Osteoblast (primary cell): ENCODE data around the gene FOXO3. TPM values are rescaled to one million over a fixed set of nuclear protein-coding genes. Genes with fewer than 3 reads are reported as not detected.

ENCODE experiments used
- DNase-seq: peaks from one replicate; pipeline ENCODE4 v3.0.0; 2011; ENCODE audit warnings: low spot score, mixed read lengths; ENCODE audit not compliant: insufficient read length; ENCODE audit errors: missing footprints
- H2AFZ ChIP-seq: 2 replicates; pipeline ENCODE4 v1.6.0; 2011; ENCODE audit warnings: mild to moderate bottlenecking, low read length
- H3K27ac ChIP-seq: 2 replicates; pipeline ENCODE4 v1.5.1; 2011; ENCODE audit warnings: mild to moderate bottlenecking, low read depth, low read length, moderate library complexity
- H3K27me3 ChIP-seq: 2 replicates; pipeline ENCODE4 v1.6.0; 2012; ENCODE audit warnings: mild to moderate bottlenecking, control low read depth, inconsistent platforms, low read length, moderate library complexity; ENCODE audit not compliant: insufficient read depth
- H3K36me3 ChIP-seq: 2 replicates; pipeline ENCODE4 v1.5.1; 2011; ENCODE audit warnings: mild to moderate bottlenecking, low read length, control low read depth, moderate library complexity; ENCODE audit not compliant: insufficient read depth
- H3K4me1 ChIP-seq: 2 replicates; pipeline ENCODE4 v1.5.1; 2011; ENCODE audit warnings: mild to moderate bottlenecking, low read length, control low read depth, moderate library complexity; ENCODE audit not compliant: insufficient read depth
- H3K4me2 ChIP-seq: 2 replicates; pipeline ENCODE4 v1.6.0; 2011; ENCODE audit warnings: mild to moderate bottlenecking, low read length; ENCODE audit not compliant: insufficient read depth
- H3K4me3 ChIP-seq: fragments of 200-600 bp; sonication (generic); 3 replicates; pipeline ENCODE4 v1.5.1; 2012; ENCODE audit warnings: mild to moderate bottlenecking, low read length, inconsistent platforms; ENCODE audit not compliant: insufficient read depth
- H3K79me2 ChIP-seq: 2 replicates; pipeline ENCODE4 v1.6.0; 2012; ENCODE audit warnings: mild to moderate bottlenecking, low read length, control low read depth, inconsistent platforms; ENCODE audit not compliant: insufficient read depth
- H3K9me3 ChIP-seq: 2 replicates; pipeline ENCODE4 v1.5.1; 2011; ENCODE audit warnings: low read depth, low read length, control low read depth
- H4K20me1 ChIP-seq: 2 replicates; pipeline ENCODE4 v1.6.0; 2012; ENCODE audit warnings: mild to moderate bottlenecking, low read length, control low read depth; ENCODE audit not compliant: insufficient read depth
- total RNA-seq: library from RNA; depleted of rRNA; stranded (reverse); fragments of >200 nt; gene quantifications from 2 replicates; pipeline ENCODE4 v1.2.3, GENCODE V29; 2012
- TF ChIP-seq, protein P1 (sequence below): IDR thresholded peaks from 2 replicates; pipeline ENCODE4 v1.5.1; 2011; ENCODE audit warnings: mild to moderate bottlenecking, low read depth, low read length, moderate library complexity; ENCODE audit errors: extremely low read depth

Gene FOXO3
- total RNA-seq, 1 donor: 53.2 TPM

DNA sequence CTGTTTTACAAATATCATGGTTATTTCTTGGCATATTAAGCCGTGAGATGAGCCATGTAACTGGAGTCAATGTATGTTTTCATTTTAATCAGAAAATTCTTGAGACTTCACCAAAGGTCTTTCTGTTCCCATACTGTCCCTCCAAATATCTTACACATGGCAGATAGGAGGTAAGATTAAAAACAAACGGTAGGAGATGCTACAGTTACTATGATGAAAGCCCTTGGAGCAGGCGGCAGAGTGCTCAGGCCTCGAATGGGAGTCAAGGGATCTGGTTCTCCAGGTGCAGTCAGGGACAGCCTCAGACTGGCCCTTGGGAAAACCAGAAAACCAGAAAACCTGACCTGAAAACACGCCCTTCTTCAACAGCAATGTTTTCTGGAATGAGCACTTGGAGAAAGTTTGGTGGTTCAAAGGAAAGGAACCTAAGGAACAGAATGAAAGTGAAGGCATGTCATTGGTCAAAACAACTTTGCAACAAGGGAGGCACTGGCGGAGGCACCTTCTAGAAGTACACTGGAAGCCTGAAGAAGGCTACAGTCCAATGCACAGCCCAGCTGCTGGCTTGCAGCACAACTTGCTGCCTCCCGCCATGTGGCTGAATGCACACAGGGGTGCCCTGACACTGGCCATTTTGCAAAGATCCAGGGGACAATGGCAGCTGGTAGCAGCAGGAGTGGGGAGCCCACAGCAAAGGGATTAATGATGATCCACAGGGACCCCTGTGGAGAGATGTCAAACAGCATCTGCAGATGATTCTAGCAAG lies 17.4 kb upstream of the FOXO3 start:
- DNase-seq: no peak
- TF ChIP-seq, protein P1, sequence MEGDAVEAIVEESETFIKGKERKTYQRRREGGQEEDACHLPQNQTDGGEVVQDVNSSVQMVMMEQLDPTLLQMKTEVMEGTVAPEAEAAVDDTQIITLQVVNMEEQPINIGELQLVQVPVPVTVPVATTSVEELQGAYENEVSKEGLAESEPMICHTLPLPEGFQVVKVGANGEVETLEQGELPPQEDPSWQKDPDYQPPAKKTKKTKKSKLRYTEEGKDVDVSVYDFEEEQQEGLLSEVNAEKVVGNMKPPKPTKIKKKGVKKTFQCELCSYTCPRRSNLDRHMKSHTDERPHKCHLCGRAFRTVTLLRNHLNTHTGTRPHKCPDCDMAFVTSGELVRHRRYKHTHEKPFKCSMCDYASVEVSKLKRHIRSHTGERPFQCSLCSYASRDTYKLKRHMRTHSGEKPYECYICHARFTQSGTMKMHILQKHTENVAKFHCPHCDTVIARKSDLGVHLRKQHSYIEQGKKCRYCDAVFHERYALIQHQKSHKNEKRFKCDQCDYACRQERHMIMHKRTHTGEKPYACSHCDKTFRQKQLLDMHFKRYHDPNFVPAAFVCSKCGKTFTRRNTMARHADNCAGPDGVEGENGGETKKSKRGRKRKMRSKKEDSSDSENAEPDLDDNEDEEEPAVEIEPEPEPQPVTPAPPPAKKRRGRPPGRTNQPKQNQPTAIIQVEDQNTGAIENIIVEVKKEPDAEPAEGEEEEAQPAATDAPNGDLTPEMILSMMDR: no peak

DNA sequence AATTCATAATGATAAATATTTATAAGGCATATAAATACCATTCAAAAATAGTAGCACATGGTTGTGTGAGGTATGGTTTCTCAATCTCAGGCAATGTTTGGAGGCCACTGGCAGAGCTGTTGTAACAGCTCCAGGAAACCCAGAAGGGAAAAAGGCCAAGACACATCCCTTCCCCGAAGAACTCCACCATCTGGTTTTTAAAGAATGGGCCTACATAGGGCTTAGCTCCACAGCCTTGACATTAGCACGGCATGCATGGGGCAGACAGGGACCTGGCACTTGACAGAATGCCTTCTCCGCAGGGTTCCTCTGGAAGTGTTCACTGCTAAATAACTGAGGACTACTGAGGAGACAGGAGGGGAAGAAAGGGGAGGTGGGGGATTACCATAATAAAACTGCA lies 16.1 kb upstream of the FOXO3 start:
- Histone ChIP-seq H4K20me1 (no peaks in the 10 kb centered on the region), H3K36me3 (no peaks in the 10 kb centered on the region), H3K27ac (no peak overlapping the region), H3K4me3 (no peak overlapping the region), H3K79me2 (no peaks in the 10 kb centered on the region), H3K4me1 (peaks cover 5% of the 10 kb centered on the region), H3K27me3 (no peaks in the 10 kb centered on the region), H3K4me2 (no peak overlapping the region), H2AFZ (no peak overlapping the region), H3K9me3 (no peaks in the 10 kb centered on the region)
- TF ChIP-seq, protein P1: no peak
- DNase-seq: no peak

More for the DNA sequence above, 17.4 kb upstream of the FOXO3 start:
- Histone ChIP-seq H4K20me1 (no peaks in the 10 kb centered on the region), H3K4me3 (no peak overlapping the region), H2AFZ (no peak overlapping the region), H3K79me2 (no peaks in the 10 kb centered on the region), H3K9me3 (no peaks in the 10 kb centered on the region), H3K4me2 (no peak overlapping the region), H3K36me3 (no peaks in the 10 kb centered on the region), H3K27me3 (no peaks in the 10 kb centered on the region), H3K27ac (no peak overlapping the region), H3K4me1 (peaks cover 5% of the 10 kb centered on the region)

DNA sequence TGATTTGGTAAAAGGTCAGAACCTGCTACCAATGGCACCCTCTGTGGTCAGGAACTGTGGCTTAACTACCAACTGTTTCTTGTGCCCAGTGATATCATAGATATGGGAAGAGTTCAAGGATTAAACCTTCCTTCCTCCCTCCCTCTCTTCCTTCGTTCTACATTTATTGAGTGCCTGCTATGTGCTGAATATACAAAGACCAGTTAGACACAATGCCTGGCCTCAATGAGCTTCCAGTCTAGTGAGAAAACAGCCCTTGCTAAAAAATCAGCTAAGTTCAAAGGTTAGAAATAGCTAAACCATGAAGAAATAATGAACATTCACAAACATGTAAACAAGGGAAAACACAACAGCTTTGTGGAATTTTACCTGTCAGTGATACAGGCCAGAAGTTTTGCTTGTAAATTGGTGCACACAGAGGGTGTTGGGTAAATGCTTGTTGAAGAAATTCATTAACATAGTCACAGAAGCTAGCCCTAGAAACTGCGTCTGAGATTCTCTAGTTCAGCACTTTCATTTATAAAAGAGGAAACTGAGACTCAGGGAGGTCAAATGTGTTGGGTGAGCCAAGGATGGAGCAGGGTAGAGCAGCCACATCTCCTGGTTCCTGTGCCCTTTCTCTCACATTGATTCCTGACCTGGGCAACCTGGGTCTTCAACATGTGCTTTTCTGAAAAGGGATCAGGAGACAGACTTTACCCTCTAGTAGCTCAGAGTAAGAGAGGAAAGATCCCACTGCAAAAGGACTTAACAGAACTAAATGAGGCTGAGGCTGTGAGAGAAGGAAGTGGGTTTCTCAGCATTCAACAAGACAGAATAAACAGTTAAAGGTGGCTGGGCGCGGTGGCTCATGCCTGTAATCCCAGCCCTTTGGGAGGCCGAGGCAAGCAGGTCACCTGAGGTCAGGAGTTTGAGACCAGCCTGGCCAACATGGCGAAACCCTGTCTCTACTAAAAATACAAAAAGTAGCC lies 14.4 kb upstream of the FOXO3 start:
- no peak for DNase-seq
- no peak overlapping the region for H3K27ac ChIP-seq

More for the DNA sequence above, 14.4 kb upstream of the FOXO3 start:
- Histone ChIP-seq H3K9me3 (no peaks in the 10 kb centered on the region), H2AFZ (no peak overlapping the region), H3K79me2 (no peaks in the 10 kb centered on the region), H3K4me3 (no peak overlapping the region), H3K36me3 (no peaks in the 10 kb centered on the region), H3K4me1 (peaks cover 8% of the 10 kb centered on the region), H3K27me3 (no peaks in the 10 kb centered on the region), H3K4me2 (no peak overlapping the region), H4K20me1 (no peaks in the 10 kb centered on the region)
- TF ChIP-seq, protein P1: no peak
